ENCODE data around the gene LRMDA. TPM values are rescaled to one million over a fixed set of nuclear protein-coding genes. Genes with fewer than 3 reads are reported as not detected.

The LRMDA gene
- total and polyA plus RNA-seq, 2 donors (not counting 3 experiments of a cell fraction or from before 2014, with no cell fraction given) = 9.7 to 18.0 TPM

DNA sequence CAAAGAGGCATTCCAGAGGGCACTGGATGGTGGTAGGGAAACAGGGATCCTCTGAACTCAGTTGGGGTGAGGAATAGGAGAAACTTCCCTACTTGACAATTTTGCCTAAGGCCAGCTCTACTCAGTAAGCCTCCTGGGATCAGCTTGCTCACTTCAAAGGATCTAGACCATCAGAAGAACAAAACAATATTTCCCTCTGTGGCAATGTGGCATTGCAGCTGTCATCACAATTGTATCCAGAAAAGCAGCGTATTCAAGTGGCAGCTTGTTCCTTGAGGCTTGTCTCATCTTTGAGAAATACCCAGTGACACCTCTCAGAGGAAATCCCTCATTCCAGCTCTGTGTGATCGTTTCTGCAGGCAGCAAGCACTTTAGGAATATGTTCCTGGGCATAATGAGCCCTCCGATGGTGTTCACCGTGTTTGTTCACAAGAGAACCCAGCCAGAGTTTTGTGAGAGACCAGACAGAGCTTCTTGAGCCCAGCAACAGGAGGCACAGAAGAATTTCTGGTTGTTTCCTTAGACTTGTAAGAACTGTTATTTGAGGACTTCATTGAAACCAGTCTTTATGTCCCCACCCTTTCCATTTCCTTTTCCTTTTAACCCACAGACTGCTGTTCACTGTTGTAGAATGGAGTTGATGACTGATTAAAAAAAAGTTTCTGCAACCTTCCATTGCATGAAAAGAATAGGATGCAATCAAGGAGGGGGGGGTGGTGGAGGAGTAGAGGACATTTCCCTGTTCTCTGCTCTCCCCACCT, 747.3 kb downstream of the LRMDA start:
- TF ChIP-seq MYC (IDR thresholded peaks at IDR 0.05; ENCODE audit: low read depth, low read length) (no peak), JUN (IDR thresholded peaks at IDR 0.05; ENCODE audit: borderline replicate concordance, insufficient read depth, insufficient read length, low read depth) (no peak), GATA2 (IDR thresholded peaks at IDR 0.05; ENCODE audit: insufficient read depth, insufficient read length, low read depth, low read length) (no peak), POLR2A (IDR thresholded peaks at IDR 0.05; ENCODE audit: low read depth, low read length) (no peak), FOS (IDR thresholded peaks at IDR 0.05; ENCODE audit: borderline replicate concordance, insufficient read depth, low read length) (no peak), POLR2AphosphoS5 (IDR thresholded peaks at IDR 0.05; ENCODE audit: insufficient read depth, low read depth, low read length) (no peak), EZH2 (IDR thresholded peaks at IDR 0.05; ENCODE audit: borderline replicate concordance, low read depth, low read length, severe bottlenecking) (no peak)
- TF ChIP-seq, protein P1, sequence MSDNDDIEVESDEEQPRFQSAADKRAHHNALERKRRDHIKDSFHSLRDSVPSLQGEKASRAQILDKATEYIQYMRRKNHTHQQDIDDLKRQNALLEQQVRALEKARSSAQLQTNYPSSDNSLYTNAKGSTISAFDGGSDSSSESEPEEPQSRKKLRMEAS (IDR thresholded peaks at IDR 0.05; ENCODE audit: insufficient read depth, insufficient read length) = no peak
- TF ChIP-seq, protein P2, sequence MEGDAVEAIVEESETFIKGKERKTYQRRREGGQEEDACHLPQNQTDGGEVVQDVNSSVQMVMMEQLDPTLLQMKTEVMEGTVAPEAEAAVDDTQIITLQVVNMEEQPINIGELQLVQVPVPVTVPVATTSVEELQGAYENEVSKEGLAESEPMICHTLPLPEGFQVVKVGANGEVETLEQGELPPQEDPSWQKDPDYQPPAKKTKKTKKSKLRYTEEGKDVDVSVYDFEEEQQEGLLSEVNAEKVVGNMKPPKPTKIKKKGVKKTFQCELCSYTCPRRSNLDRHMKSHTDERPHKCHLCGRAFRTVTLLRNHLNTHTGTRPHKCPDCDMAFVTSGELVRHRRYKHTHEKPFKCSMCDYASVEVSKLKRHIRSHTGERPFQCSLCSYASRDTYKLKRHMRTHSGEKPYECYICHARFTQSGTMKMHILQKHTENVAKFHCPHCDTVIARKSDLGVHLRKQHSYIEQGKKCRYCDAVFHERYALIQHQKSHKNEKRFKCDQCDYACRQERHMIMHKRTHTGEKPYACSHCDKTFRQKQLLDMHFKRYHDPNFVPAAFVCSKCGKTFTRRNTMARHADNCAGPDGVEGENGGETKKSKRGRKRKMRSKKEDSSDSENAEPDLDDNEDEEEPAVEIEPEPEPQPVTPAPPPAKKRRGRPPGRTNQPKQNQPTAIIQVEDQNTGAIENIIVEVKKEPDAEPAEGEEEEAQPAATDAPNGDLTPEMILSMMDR (IDR thresholded peaks at IDR 0.05; ENCODE audit: extremely low read depth in 1 of 2, insufficient read depth in 1 of 2, low read depth in 1 of 2, low read length in 2 of 2) = no peak
- no peaks in the 10 kb centered on the region for H3K27me3 ChIP-seq (ENCODE audit: control insufficient read depth in 2 of 2, insufficient read depth in 2 of 2, low read length in 2 of 2)
- no peaks in the 10 kb centered on the region for H3K79me2 ChIP-seq (ENCODE audit: control insufficient read depth, insufficient read depth, low read length)
- dilution Hi-C loops (cut with MboI; ENCODE audit: extremely low pct_ligation_motif_present, low sequenced_read_pairs) (no loop called here), intact Hi-C loops (cut with micrococcal nuclease) (loop anchor here (5.0 kb wide), 1 partner anchor 569 kb away; no protein-coding TSS in a partner anchor)
- H3K9me3 ChIP-seq (replicated peaks; ENCODE audit: control insufficient read depth, insufficient read depth, low read length) = no peaks in the 10 kb centered on the region
- no peaks in the 10 kb centered on the region for H4K20me1 ChIP-seq (replicated peaks; ENCODE audit: control insufficient read depth, extremely low read depth, insufficient read depth, low read length)
- FAIRE-seq (no peak), DNase-seq (ENCODE audit: low read depth, low spot score) (no peak)
- no peaks in the 10 kb centered on the region for H3K9me1 ChIP-seq (replicated peaks; ENCODE audit: control insufficient read depth, extremely low read depth, insufficient read depth, low read length)
- ChIA-PET CTCF (interaction anchor here (0.7 kb wide), 1 partner anchor 18 kb away, joined by 4 read pairs; no protein-coding TSS in a partner anchor), POLR2A (no interaction called here)
- no peak overlapping the region for H3K27ac ChIP-seq (ENCODE audit: insufficient read depth, low read depth, low read length)
- no peak overlapping the region for H2AFZ ChIP-seq (ENCODE audit: low read depth, low read length)
- no peak overlapping the region for H3K4me2 ChIP-seq (ENCODE audit: insufficient read depth, low read length)
- no peak overlapping the region for H3K9ac ChIP-seq (replicated peaks; ENCODE audit: extremely low read depth, insufficient read depth, low read length)
- H3K4me3 ChIP-seq (replicated peaks in 1 of 3; ENCODE audit: insufficient read depth in 1 of 3, low read depth in 1 of 3, low read length in 3 of 3) = no peak overlapping the region
- H3K36me3 ChIP-seq (ENCODE audit: control insufficient read depth in 2 of 2, extremely low read depth in 1 of 2, insufficient read depth in 2 of 2, low read length in 2 of 2) = no peaks in the 10 kb centered on the region
- no TSS peak for BruUV-seq (replicated peaks)
- no peaks in the 10 kb centered on the region for H3K4me1 ChIP-seq (ENCODE audit: control insufficient read depth, extremely low read depth, insufficient read depth, low read length)
